ENCODE measurements around the gene IL20RB. TPM values are rescaled to one million over a fixed set of nuclear protein-coding genes. Genes with fewer than 3 reads are reported as not detected.

The IL20RB gene
- total and polyA plus RNA-seq, 2 of the 13 experiments (the other 11 are each of a cell fraction or from before 2014, with no cell fraction given): 0.22 to 0.32 TPM

GRCh38 chr3:137032465-137033120 lies 74.8 kb downstream of the IL20RB start:
- WGBS (ENCODE audit: low lambda C conversion rate): 6% methylated on average over 11 of the region's 31 CpGs
- peak overlapping the region in 2 of 3 experiments; percentile 35 to 60; a peak in 4 of 6 replicates for H3K4me3 ChIP-seq (replicated peaks in 1 of 3; ENCODE audit: insufficient read depth in 1 of 3, low read depth in 2 of 3, low read length in 3 of 3)
- TF ChIP-seq XRCC5 (optimal IDR thresholded peaks at IDR 0.05; ENCODE audit: low read length): peak; percentile 75
- 0 out of 2 replicates have a peak, but pooled peaks have one; percentile 16 for TF ChIP-seq GATAD1 (CRISPR knock-in tag; IDR thresholded peaks at IDR 0.05)
- 0 out of 4 replicates have a peak, but pooled peaks of 1 of the 2 experiments have one; percentile 43 for TF ChIP-seq HMGXB4 (CRISPR knock-in tag; IDR thresholded peaks at IDR 0.05; ENCODE audit: borderline replicate concordance in 1 of 2, low read depth in 1 of 2)
- TF ChIP-seq RAD21 (CRISPR knock-in tag; IDR thresholded peaks at IDR 0.05): peak; percentile 50; the same call in 1 of the 2 replicates
- peak; percentile 89 for TF ChIP-seq CTCF (CRISPR knock-in tag; IDR thresholded peaks at IDR 0.05)
- peak; percentile 34; the same call in 1 of the 2 replicates for TF ChIP-seq KDM2A (CRISPR knock-in tag; IDR thresholded peaks at IDR 0.05; ENCODE audit: borderline replicate concordance, low read depth)
- no peak for TF ChIP-seq RORA (CRISPR knock-in tag; IDR thresholded peaks at IDR 0.05)
- 0 out of 2 replicates have a peak, but pooled peaks have one; percentile 21 for TF ChIP-seq ZNF263 (CRISPR knock-in tag; IDR thresholded peaks at IDR 0.05)
- TF ChIP-seq ZNF574 (CRISPR knock-in tag; IDR thresholded peaks at IDR 0.05): 0 out of 2 replicates have a peak, but pooled peaks have one; percentile 23
- peak; percentile 40; the same call in 1 of the 2 replicates for TF ChIP-seq SMC3 (IDR thresholded peaks at IDR 0.05; ENCODE audit: low read length)
- TF ChIP-seq EHMT2 (IDR thresholded peaks at IDR 0.05; ENCODE audit: borderline replicate concordance, low read depth, low read length): peak; percentile 52; the same call in 1 of the 2 replicates
- TF ChIP-seq NCOA5 (CRISPR knock-in tag; IDR thresholded peaks at IDR 0.05): no peak
- TF ChIP-seq ZNF644 (CRISPR knock-in tag; IDR thresholded peaks at IDR 0.05; ENCODE audit: low read depth): 0 out of 2 replicates have a peak, but pooled peaks have one; percentile 19

More at GRCh38 chr3:137032465-137033120, 74.8 kb downstream of the IL20RB start:
- FAIRE-seq: no peak
- peak; percentile 51 for DNase-seq (ENCODE audit: low spot score)
- POLR2A ChIA-PET: no interaction called here
- H3K27me3 ChIP-seq (ENCODE audit: control insufficient read depth in 1 of 2, insufficient read depth in 2 of 2, low read length in 2 of 2): peaks cover 0 to 6% of the 10 kb centered on the region in 2 experiments; a peak in 2 of 5 replicates
- peaks cover 12% of the 10 kb centered on the region; the same call in 1 of the 2 replicates for H3K4me1 ChIP-seq (ENCODE audit: insufficient read depth, low read length)
- in situ Hi-C loops (cut with HindIII; ENCODE audit: extremely low pct_ligation_motif_present, low pct_unique_long_range_greater_than_20kb) (no loop called here), intact Hi-C loops (cut with micrococcal nuclease; ENCODE audit: unreplicated experiment) (no loop called here)
- peak overlapping the region; percentile 78 for H3K4me2 ChIP-seq (ENCODE audit: low read depth, low read length)
- peak overlapping the region; percentile 66 for H2AFZ ChIP-seq (ENCODE audit: low read length)
- CTCF ChIA-PET (ENCODE audit: low intra/inter-chr PET ratio, low total read pairs): interaction anchor here (0.8 to 1.0 kb wide), 2 partner anchors 660 to 957 kb away, joined by 3 read pairs; no protein-coding TSS in a partner anchor
- peak; percentile 83 for ATAC-seq
- no peaks in the 10 kb centered on the region for H4K20me1 ChIP-seq (ENCODE audit: insufficient read depth, low read length)
- no TSS peak for BruUV-seq (replicated peaks)
- no peaks in the 10 kb centered on the region for H3K36me3 ChIP-seq (replicated peaks in 1 of 2; ENCODE audit: control insufficient read depth in 1 of 2, insufficient read depth in 2 of 2, low read length in 2 of 2)
- H3K9me3 ChIP-seq (ENCODE audit: low read length): no peaks in the 10 kb centered on the region
- no peak overlapping the region for H3K27ac ChIP-seq (ENCODE audit: extremely low read length, insufficient read depth, low read length)
- H3K79me2 ChIP-seq (ENCODE audit: insufficient read depth, low read length): no peaks in the 10 kb centered on the region
- H3K9ac ChIP-seq (ENCODE audit: insufficient read depth, low read depth, low read length): no peak overlapping the region

All from HepG2 (cell line).